ENCODE data around the gene GATD1.

GRCh38 chr11:799641-800316 lies 22.5 kb upstream of the GATD1 start:
- no peak for TF ChIP-seq EZH2 (optimal IDR thresholded peaks at IDR 0.05; ENCODE audit: low read depth, low read length)
- TF ChIP-seq CTCF (IDR thresholded peaks at IDR 0.05; ENCODE audit: low read length): no peak

All from MM.1S (cell line).